ENCODE data around the gene ELL2. TPM values are rescaled to one million over a fixed set of nuclear protein-coding genes. Genes with fewer than 3 reads are reported as not detected.

ELL2 gene
- total and polyA plus RNA-seq, 2 of the 13 experiments (the other 11 are each of a cell fraction or from before 2014, with no cell fraction given) = 78.9 to 97.1 TPM

GRCh38 chr5:95988877-95989276, 27.2 kb upstream of the ELL2 start (continued):
- TF ChIP-seq LRRFIP1 (CRISPR knock-in tag; conservative IDR thresholded peaks at IDR 0.05) (no peak), FLYWCH1 (CRISPR knock-in tag; IDR thresholded peaks at IDR 0.05) (no peak), ELF1 (CRISPR knock-in tag; IDR thresholded peaks at IDR 0.05) (no peak), REST (IDR thresholded peaks at IDR 0.05; ENCODE audit: borderline replicate concordance in 1 of 2, low read depth in 1 of 2, low read length in 2 of 2) (no peak), RFXAP (CRISPR knock-in tag; IDR thresholded peaks at IDR 0.05; ENCODE audit: borderline replicate concordance) (no peak), TP53 (CRISPR knock-in tag; conservative IDR thresholded peaks at IDR 0.05) (no peak), DMAP1 (CRISPR knock-in tag; IDR thresholded peaks at IDR 0.05) (no peak), ARNTL (CRISPR knock-in tag; IDR thresholded peaks at IDR 0.05) (no peak), ZNF124 (CRISPR knock-in tag; IDR thresholded peaks at IDR 0.05) (no peak), ZNF136 (CRISPR knock-in tag; IDR thresholded peaks at IDR 0.05; ENCODE audit: low read depth) (no peak), SRSF4 (IDR thresholded peaks at IDR 0.05; ENCODE audit: low read depth, low read length, poor library complexity, severe bottlenecking) (no peak), ZNF3 (CRISPR knock-in tag; IDR thresholded peaks at IDR 0.05) (no peak), ZNF12 (CRISPR knock-in tag; IDR thresholded peaks at IDR 0.05) (no peak), ZNF550 (CRISPR knock-in tag; IDR thresholded peaks at IDR 0.05; ENCODE audit: borderline replicate concordance) (no peak), DRAP1 (CRISPR knock-in tag; IDR thresholded peaks at IDR 0.05) (no peak), ONECUT2 (CRISPR knock-in tag; IDR thresholded peaks at IDR 0.05) (no peak), NR2F6 (IDR thresholded peaks at IDR 0.05) (no peak; the same call in 1 of the 2 replicates), NR2F6 (CRISPR knock-in tag; IDR thresholded peaks at IDR 0.05) (peak; percentile 30; the same call in 1 of the 2 replicates), ZNF564 (CRISPR knock-in tag; IDR thresholded peaks at IDR 0.05) (no peak), MYC (CRISPR knock-in tag; IDR thresholded peaks at IDR 0.05; ENCODE audit: borderline replicate concordance) (no peak), ZNF773 (CRISPR knock-in tag; IDR thresholded peaks at IDR 0.05; ENCODE audit: borderline replicate concordance) (no peak), ZNF652 (CRISPR knock-in tag; IDR thresholded peaks at IDR 0.05; ENCODE audit: borderline replicate concordance, low read depth) (0 out of 2 replicates have a peak, but pooled peaks have one; percentile 22), NCOA5 (CRISPR knock-in tag; IDR thresholded peaks at IDR 0.05) (no peak), SMAD3 (CRISPR knock-in tag; IDR thresholded peaks at IDR 0.05) (no peak), ZNF484 (CRISPR knock-in tag; IDR thresholded peaks at IDR 0.05; ENCODE audit: borderline replicate concordance, low read depth) (no peak)

Measured in HepG2 (cell line).